GM19455 (cell line): ENCODE results near the gene ZSWIM2.
"Not testable (repeated sequence)": the region's sequence is repeated elsewhere in the genome, so short reads cannot be mapped to it uniquely, and the experiment has no call there.

ENCODE experiments used
- ATAC-seq: cut with Tn5 transposase; IDR thresholded peaks from one replicate; pipeline ENCODE4 v1.9.1; 2021; ENCODE audit not compliant: unreplicated experiment

ZSWIM2 gene

GRCh38 chr2:186842373-186842772 lies 6.6 kb downstream of the ZSWIM2 start:
- ATAC-seq = no peak

DNA sequence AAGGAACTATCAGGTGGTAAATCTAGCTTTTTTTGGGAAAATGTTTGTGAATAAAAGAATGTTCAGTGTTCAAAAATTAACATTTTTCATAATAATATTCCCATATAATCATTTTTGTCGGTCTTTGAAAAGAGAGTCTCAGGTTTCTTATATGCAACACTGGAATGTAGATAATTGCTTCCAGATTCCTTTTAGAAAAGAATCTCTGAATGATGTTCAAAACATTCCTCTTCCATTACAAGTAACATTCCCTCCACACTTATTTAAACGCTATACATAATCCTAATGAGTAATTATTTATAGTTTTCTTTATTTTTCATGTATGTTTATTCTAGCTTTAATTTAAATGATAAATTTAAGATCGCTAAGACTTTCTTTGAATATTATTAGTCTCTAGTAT lies 7.0 kb downstream of the ZSWIM2 start:
- ATAC-seq = no peak

DNA sequence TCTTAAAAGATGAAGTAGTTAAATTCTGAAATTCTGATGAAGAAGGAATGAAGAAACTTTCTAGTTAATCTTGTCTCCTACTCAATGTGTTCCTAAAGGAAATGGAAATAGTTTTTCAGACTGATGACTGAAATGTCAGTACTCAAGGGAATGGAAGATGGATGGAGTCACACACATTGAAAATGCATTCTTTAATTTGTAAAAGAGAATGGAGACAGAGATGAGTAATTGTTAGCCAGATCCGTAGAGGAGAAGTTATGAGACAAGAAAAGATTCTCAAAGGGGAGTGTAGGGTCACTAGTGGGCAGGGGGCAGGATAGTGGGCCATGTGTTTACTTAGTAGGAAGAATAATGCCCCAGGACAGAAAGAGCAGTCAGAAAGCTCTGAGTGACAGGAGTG lies 13.3 kb downstream of the ZSWIM2 start:
- ATAC-seq = no peak

DNA sequence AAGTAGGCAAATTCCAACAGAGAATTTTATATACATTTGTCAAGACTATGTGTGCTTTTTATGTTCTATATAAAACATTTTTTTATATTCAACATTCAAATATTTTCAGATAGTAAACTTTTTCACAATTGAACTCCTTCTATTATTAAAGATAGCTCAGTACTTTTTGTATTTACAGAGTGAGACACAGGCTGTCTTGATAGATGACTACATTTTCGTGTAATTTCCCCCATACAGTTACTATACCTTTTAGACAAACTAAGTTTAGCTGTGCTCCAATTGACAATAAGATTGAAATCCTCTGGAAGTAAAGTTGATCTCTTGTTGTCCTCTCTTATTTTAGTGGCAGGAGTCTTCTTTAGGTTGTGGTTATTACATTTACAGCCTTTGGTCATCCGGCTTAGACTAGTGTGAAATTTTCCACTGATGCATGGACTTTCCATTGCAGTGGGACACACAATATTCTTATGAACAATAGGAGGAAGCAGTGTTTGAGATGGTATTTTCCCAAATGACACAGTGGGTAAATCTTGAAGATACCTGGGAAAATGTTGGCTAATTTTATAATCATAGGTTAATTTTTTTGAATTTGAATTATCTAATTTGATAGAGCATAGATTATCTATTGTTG lies 21.0 kb downstream of the ZSWIM2 start:
- no peak for ATAC-seq

- ATAC-seq = no peak
These were observed 21.6 kb downstream of the ZSWIM2 start for GRCh38 chr2:186827411-186827810.

DNA sequence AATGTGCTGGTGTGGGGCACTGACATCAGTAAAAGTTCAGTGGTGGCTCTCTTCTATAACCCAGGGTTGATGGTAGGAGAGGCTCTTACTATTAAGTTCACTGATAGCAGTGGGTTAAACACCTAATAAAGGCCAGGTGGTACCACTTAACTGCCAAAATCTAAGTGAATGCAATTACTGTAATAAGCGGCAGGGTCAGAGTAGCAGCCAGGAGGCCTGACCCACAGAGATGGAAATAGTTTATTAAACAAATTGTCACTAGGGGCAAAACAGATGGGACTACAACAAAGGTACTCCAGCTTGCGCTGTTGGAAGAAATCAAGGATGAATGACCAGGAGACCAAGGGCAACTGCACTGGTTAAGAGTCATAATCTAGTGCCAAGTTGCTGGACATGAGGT lies 26.6 kb downstream of the ZSWIM2 start:
- ATAC-seq = no peak

DNA sequence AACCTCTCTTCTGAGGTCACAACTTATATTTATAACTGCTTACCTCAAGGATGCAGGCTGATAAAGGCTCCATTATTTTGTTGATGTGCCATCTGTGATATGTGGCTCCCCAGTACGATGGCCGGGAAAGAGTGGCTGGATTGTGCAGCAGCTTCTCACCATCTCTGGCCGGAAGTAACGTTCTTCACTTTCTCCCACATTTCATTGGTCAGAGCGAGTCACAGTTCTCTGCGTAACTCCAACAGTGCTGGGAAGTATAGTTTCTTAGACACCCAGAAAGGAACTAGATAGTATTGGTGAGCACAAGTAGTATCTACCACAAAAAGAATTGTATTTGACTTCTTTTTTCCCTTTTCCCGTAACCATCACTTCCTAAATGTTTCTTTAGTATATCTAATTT lies 28.7 kb downstream of the ZSWIM2 start:
- ATAC-seq = no peak

DNA sequence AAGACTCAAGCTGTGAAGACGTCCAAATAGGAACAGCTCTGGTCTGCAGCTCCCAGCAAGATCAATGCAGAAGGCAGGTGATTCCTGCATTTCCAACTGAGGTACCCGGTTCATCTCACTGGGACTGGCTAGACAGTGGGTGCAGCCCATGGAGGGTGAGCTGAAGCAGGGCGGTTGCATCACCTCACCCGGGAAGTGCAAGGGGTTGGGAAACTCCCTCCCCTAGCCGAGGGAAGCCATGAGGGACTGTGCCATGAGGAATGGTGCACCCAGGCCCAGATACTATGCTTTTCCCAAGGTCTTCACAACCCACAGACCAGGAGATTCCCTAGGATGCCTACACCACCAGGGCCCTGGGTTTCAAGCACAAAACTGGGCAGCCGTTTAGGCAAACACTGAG lies 37.2 kb downstream of the ZSWIM2 start:
- not testable (repeated sequence) for ATAC-seq

DNA sequence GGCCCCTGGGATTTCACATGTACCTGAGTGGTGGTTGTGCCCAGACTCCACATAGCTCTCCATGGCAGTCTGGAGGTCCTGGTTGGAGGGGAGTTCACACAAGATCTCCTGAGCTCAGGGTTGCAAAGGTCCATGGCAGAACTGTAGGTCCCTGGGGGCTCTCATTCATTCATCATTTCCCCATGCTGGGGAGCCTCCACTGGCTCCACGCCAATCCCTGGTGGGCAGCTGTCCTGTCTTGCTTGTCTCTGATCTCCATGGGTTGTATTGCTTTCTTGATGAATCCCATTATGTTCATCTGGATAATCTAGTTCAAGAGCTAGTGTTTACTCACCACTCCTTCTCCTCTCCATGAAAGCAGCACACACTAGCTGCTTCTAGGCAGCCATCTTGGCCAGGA lies 42.4 kb downstream of the ZSWIM2 start:
- no peak for ATAC-seq

GRCh38 chr2:186798604-186799003 lies 50.4 kb downstream of the ZSWIM2 start:
- ATAC-seq = not testable (repeated sequence)

- ATAC-seq = no peak
These were observed 64.0 kb downstream of the ZSWIM2 start for GRCh38 chr2:186784930-186785329.

- ATAC-seq = no peak
These were observed 65.7 kb downstream of the ZSWIM2 start for GRCh38 chr2:186783254-186783653.

DNA sequence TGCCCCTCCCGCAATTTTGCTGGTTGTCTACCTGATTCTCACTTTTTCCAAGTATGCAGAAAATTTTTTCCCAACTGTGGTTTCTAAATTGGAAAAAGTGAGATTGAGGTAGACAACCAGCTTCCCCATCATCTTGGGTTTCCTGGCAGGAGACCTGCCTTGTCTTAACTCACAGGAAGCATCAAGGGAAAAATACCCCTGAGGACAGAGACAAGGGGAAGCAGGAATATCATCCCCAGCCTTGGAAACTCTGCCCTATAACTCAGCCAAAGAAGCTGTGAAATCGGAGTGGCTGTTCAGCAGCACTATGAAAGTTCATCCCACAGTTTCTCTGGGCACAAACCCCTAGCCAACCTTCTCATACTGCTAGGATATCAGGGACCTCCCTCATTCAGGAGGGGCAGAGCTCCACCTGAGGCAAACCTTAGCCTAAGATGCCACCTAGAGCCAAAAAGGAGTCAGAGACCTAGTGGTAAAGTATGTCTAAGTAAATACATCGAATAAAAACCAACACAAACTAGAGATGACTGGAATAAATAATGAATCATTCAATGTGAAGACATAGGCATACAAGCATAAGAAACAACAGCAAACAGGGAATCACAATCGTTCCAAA lies 68.2 kb downstream of the ZSWIM2 start:
- ATAC-seq = no peak
